H1 (cell line): ENCODE measurements around the gene ZAP70. TPM values are rescaled to one million over a fixed set of nuclear protein-coding genes. Genes with fewer than 3 reads are reported as not detected.

ENCODE experiments used
- GABPA ChIP-seq: IDR thresholded peaks from 2 replicates; pipeline ENCODE4 v1.6.1; 2011; ENCODE audit warnings: mild to moderate bottlenecking, low read length, moderate library complexity, borderline replicate concordance; ENCODE audit not compliant: insufficient read depth
- KDM4A ChIP-seq: IDR thresholded peaks from one replicate; pipeline ENCODE4 v1.7.1; 2012; ENCODE audit warnings: low read depth, mild to moderate bottlenecking, moderate library complexity, low read length, inconsistent platforms; ENCODE audit not compliant: severe bottlenecking
- RFX5 ChIP-seq: IDR thresholded peaks from 2 replicates; pipeline ENCODE4 v1.6.1; 2011; ENCODE audit warnings: low read depth, low read length, improper control_type of control experiment, borderline replicate concordance
- SP2 ChIP-seq: IDR thresholded peaks from 2 replicates; pipeline ENCODE4 v1.6.1; 2012; ENCODE audit warnings: mild to moderate bottlenecking, low read length, inconsistent platforms
- TCF12 ChIP-seq: IDR thresholded peaks from 2 replicates; pipeline ENCODE4 v1.6.1; 2011; ENCODE audit warnings: low read depth, mild to moderate bottlenecking, low read length
- YY1 ChIP-seq: IDR thresholded peaks from 2 replicates; pipeline ENCODE4 v1.6.1; 2011; ENCODE audit warnings: low read depth, mild to moderate bottlenecking, low read length
- polyA plus RNA-seq, 7 experiments: library from polyadenylated mRNA; depleted of rRNA in 3 of 7; stranded (reverse) in 5 of 7; unstranded in 2 of 7; fragments of >200 nt in 5 of 7; fragments of 200-250 nt in 2 of 7; gene quantifications; 1 replicate in 5 of 7; 2 replicates in 1 of 7; 4 replicates in 1 of 7; pipeline versions ENCODE4 v1.2.1 to v1.2.3, GENCODE V29; 2011 to 2013; ENCODE audit warnings: missing spikeins in 2 of 7, mixed read lengths in 2 of 7
- total RNA-seq: library from RNA; stranded (reverse); fragmentation: NEBNext Ultra II Directional; extraction: Animal tissue kit (Norgen Biotek cat#: 25700); gene quantifications from 2 replicates; pipeline ENCODE4 v1.2.1, GENCODE V29; 2021

ZAP70 gene
- total and polyA plus RNA-seq, 2 of the 8 experiments (the other 6 are each of a cell fraction or from before 2014, with no cell fraction given): 0.15 TPM; not detected in 1

- TF ChIP-seq TCF12: no peak
- no peak for TF ChIP-seq RFX5
- TF ChIP-seq GABPA: no peak
- no peak for TF ChIP-seq YY1
- TF ChIP-seq SP2: no peak
- TF ChIP-seq KDM4A: no peak
Observed at GRCh38 chr2:97718942-97719341, 5.6 kb downstream of the ZAP70 start (continued).
